SK-N-SH treated with all-trans-retinoic acid at 6 μM for 48 hours (cell line): ENCODE measurements around the gene ESAM.

Source experiments
- ATAC-seq: fragments of 200-7000 bp; cut with Tn5 transposase; 3 replicates; pipeline ENCODE4 v1.9.1; 2020; ENCODE audit warnings: mild to moderate bottlenecking, moderate library complexity
- ARNTL ChIP-seq: fragments of 450-650 bp; formaldehyde crosslinking; IDR thresholded peaks from 2 replicates; pipeline ENCODE4 v1.5.0; 2020; ENCODE audit warnings: low read depth, mild to moderate bottlenecking, moderate library complexity, borderline replicate concordance
- BACH2 ChIP-seq: fragments of 250-450 bp; sonication (Bioruptor Pico); IDR thresholded peaks from 2 replicates; pipeline ENCODE4 v1.9.0; 2021; ENCODE audit warnings: mild to moderate bottlenecking, borderline replicate concordance
- CSDC2 ChIP-seq: fragments of 250-450 bp; sonication (Bioruptor Pico); IDR thresholded peaks from 2 replicates; pipeline ENCODE4 v1.5.0; 2020; ENCODE audit warnings: mild to moderate bottlenecking, moderate library complexity
- ESRRG ChIP-seq: fragments of 250-450 bp; sonication (Bioruptor Pico); IDR thresholded peaks from 2 replicates; pipeline ENCODE4 v1.6.1; 2021; ENCODE audit warnings: mild to moderate bottlenecking
- GLIS3 ChIP-seq: fragments of 250-450 bp; sonication (Bioruptor Pico); IDR thresholded peaks from 2 replicates; pipeline ENCODE4 v1.5.0; 2020; ENCODE audit warnings: mild to moderate bottlenecking, moderate library complexity
- ISL1 ChIP-seq: fragments of 250-450 bp; sonication (Bioruptor Pico); IDR thresholded peaks from 2 replicates; pipeline ENCODE4 v2.1.2; 2022; ENCODE audit warnings: mild to moderate bottlenecking, moderate library complexity
- OSR1 ChIP-seq: fragments of 250-450 bp; sonication (Bioruptor Pico); IDR thresholded peaks from 2 replicates; pipeline ENCODE4 v1.8.0; 2022; ENCODE audit warnings: moderate library complexity, mild to moderate bottlenecking, inconsistent platforms
- PATZ1 ChIP-seq: fragments of 250-450 bp; sonication (Bioruptor Pico); IDR thresholded peaks from 2 replicates; pipeline ENCODE4 v1.8.0; 2020; ENCODE audit warnings: mild to moderate bottlenecking, moderate library complexity, borderline replicate concordance
- PPARA ChIP-seq: fragments of 250-450 bp; sonication (Bioruptor Pico); IDR thresholded peaks from 2 replicates; pipeline ENCODE4 v1.5.0; 2020; ENCODE audit warnings: mild to moderate bottlenecking, borderline replicate concordance
- RARB ChIP-seq: fragments of 250-450 bp; sonication (Bioruptor Pico); IDR thresholded peaks from 2 replicates; pipeline ENCODE4 v1.8.0; 2021; ENCODE audit warnings: mild to moderate bottlenecking, moderate library complexity
- SNAI2 ChIP-seq: fragments of 250-450 bp; sonication (Bioruptor Pico); IDR thresholded peaks from 2 replicates; pipeline ENCODE4 v1.5.0; 2020; ENCODE audit warnings: mild to moderate bottlenecking, moderate library complexity
- TCF4 ChIP-seq: fragments of 250-450 bp; sonication (Bioruptor Pico); IDR thresholded peaks from 2 replicates; pipeline ENCODE4 v1.8.0; 2021; ENCODE audit warnings: mild to moderate bottlenecking, moderate library complexity, borderline replicate concordance
- TOX ChIP-seq: fragments of 250-450 bp; sonication (Bioruptor Pico); IDR thresholded peaks from 2 replicates; pipeline ENCODE4 v1.8.0; 2021; ENCODE audit warnings: mild to moderate bottlenecking, moderate library complexity, borderline replicate concordance
- TSHZ2 ChIP-seq: fragments of 250-450 bp; sonication (Bioruptor Pico); IDR thresholded peaks from 2 replicates; pipeline ENCODE4 v1.5.0; 2020; ENCODE audit warnings: mild to moderate bottlenecking, moderate library complexity
- ZC3H10 ChIP-seq: fragments of 250-450 bp; sonication (Bioruptor Pico); IDR thresholded peaks from 2 replicates; pipeline ENCODE4 v1.5.1; 2021; ENCODE audit warnings: mild to moderate bottlenecking, moderate library complexity
- ZFP3 ChIP-seq: fragments of 250-450 bp; sonication (Bioruptor Pico); IDR thresholded peaks from 2 replicates; pipeline ENCODE4 v1.5.0; 2020; ENCODE audit warnings: mild to moderate bottlenecking, moderate library complexity
- ZNF565 ChIP-seq: fragments of 450-650 bp; formaldehyde crosslinking; conservative IDR thresholded peaks from 2 replicates; pipeline ENCODE4 v1.5.0; 2020; ENCODE audit warnings: low read depth, mild to moderate bottlenecking, moderate library complexity
- ZNF70 ChIP-seq: fragments of 450-650 bp; formaldehyde crosslinking; IDR thresholded peaks from 2 replicates; pipeline ENCODE4 v1.5.0; 2020; ENCODE audit warnings: mild to moderate bottlenecking, moderate library complexity
- ZNF8 ChIP-seq: fragments of 450-650 bp; formaldehyde crosslinking; IDR thresholded peaks from 2 replicates; pipeline ENCODE4 v1.5.0; 2020; ENCODE audit warnings: mild to moderate bottlenecking, moderate library complexity
- TF ChIP-seq, protein P1 (sequence below): fragments of 250-450 bp; sonication (Bioruptor Pico); IDR thresholded peaks from 2 replicates; pipeline ENCODE4 v1.5.1; 2020; ENCODE audit warnings: low read depth, mild to moderate bottlenecking, moderate library complexity
- TF ChIP-seq, protein P2 (sequence below): fragments of 250-450 bp; sonication (Bioruptor Pico); IDR thresholded peaks from 2 replicates; pipeline ENCODE4 v1.5.1; 2021; ENCODE audit warnings: mild to moderate bottlenecking, moderate library complexity
- TF ChIP-seq, protein P3 (sequence below): fragments of 250-450 bp; sonication (Bioruptor Pico); IDR thresholded peaks from 2 replicates; pipeline ENCODE4 v1.8.0; 2021; ENCODE audit warnings: low read depth, mild to moderate bottlenecking, moderate library complexity, borderline replicate concordance

The ESAM gene

DNA sequence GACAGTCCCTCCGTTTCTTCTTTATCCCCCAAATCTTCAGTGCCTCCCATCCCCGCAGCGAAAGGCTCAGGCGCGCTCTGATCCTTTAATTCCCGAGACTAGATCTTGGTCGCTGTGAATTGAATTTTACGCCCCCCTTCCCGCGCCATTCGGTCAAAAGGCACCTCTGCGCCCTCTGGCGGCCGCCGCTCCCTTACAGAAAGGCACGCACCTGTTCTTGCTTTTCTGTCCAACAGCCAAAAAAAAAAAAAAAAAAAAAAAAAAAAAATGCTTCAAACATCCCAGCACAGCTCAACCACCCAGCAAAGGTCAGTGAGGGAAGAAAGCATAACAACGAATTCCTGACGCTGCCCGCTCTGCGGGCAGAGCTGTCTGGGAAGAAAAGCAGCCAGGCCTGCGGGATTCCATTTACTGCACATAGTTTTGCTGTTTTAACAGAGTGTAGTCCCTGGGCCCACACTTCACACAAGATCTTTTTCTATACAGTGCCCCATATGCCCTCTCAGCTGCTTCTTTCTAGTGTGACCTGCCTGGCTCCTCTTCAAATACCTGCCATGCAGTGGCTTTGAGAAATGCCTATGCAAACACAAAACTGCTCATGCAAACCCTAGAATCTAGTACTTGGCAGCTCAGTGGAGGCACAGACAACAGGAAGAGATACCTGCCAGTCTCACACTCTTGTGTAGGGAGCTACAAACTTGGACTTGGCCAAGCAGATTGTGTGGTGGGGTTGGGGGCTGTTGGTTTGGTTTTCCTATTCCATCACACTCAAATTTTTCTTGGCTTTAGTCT lies 1.3 kb upstream of the ESAM start:
- TF ChIP-seq ISL1 (CRISPR knock-in tag) (no peak), GLIS3 (CRISPR knock-in tag) (no peak), PATZ1 (CRISPR knock-in tag) (no peak), PPARA (CRISPR knock-in tag) (no peak), ESRRG (CRISPR knock-in tag) (no peak), CSDC2 (CRISPR knock-in tag) (no peak), ZC3H10 (no peak), OSR1 (no peak), ZNF8 (CRISPR knock-in tag) (no peak), TSHZ2 (CRISPR knock-in tag) (no peak), ZNF565 (CRISPR knock-in tag) (no peak), TCF4 (CRISPR knock-in tag) (no peak), ARNTL (no peak), TOX (CRISPR knock-in tag) (no peak), RARB (CRISPR knock-in tag) (no peak), BACH2 (no peak), SNAI2 (CRISPR knock-in tag) (no peak)
- TF ChIP-seq, protein P1, sequence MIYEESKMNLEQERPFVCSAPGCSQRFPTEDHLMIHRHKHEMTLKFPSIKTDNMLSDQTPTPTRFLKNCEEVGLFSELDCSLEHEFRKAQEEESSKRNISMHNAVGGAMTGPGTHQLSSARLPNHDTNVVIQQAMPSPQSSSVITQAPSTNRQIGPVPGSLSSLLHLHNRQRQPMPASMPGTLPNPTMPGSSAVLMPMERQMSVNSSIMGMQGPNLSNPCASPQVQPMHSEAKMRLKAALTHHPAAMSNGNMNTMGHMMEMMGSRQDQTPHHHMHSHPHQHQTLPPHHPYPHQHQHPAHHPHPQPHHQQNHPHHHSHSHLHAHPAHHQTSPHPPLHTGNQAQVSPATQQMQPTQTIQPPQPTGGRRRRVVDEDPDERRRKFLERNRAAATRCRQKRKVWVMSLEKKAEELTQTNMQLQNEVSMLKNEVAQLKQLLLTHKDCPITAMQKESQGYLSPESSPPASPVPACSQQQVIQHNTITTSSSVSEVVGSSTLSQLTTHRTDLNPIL, result no peak
- TF ChIP-seq, protein P2, sequence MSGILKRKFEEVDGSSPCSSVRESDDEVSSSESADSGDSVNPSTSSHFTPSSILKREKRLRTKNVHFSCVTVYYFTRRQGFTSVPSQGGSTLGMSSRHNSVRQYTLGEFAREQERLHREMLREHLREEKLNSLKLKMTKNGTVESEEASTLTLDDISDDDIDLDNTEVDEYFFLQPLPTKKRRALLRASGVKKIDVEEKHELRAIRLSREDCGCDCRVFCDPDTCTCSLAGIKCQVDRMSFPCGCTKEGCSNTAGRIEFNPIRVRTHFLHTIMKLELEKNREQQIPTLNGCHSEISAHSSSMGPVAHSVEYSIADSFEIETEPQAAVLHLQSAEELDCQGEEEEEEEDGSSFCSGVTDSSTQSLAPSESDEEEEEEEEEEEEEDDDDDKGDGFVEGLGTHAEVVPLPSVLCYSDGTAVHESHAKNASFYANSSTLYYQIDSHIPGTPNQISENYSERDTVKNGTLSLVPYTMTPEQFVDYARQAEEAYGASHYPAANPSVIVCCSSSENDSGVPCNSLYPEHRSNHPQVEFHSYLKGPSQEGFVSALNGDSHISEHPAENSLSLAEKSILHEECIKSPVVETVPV (CRISPR knock-in tag), result no peak
- TF ChIP-seq, protein P3, sequence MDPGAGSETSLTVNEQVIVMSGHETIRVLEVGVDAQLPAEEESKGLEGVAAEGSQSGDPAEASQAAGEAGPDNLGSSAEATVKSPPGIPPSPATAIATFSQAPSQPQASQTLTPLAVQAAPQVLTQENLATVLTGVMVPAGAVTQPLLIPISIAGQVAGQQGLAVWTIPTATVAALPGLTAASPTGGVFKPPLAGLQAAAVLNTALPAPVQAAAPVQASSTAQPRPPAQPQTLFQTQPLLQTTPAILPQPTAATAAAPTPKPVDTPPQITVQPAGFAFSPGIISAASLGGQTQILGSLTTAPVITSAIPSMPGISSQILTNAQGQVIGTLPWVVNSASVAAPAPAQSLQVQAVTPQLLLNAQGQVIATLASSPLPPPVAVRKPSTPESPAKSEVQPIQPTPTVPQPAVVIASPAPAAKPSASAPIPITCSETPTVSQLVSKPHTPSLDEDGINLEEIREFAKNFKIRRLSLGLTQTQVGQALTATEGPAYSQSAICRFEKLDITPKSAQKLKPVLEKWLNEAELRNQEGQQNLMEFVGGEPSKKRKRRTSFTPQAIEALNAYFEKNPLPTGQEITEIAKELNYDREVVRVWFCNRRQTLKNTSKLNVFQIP (CRISPR knock-in tag), result no peak
- peak; percentile 69 for ATAC-seq

DNA sequence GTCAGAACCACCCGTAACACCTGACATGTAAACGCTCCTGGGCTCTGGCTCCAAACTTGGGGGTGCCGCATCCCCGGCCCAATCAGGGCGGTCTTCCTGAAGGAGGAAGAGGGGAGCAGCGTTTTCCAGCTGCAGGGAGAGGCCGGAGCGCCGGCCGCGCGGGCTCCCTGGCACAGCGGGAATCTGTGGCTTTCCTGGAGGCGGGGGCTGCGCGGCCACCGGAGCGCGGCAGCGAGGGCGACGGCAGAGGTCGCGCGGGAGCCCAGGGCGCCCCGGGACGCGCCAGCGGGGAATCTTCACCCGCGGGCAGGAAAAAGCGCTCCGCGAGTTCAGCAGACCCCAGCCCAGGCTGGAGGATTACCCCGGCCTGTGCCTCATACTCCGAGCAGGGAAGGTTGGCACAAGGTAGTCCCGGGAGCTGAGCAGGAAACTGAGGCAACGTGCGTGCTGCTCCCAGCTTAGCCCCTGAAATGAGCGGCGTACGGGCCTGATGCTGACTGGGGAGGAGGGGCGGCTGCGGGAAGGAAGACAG lies 600 bp upstream of the ESAM start:
- peak; percentile 33 for ATAC-seq
- TF ChIP-seq ZNF8 (CRISPR knock-in tag) (no peak), ZC3H10 (no peak), PPARA (CRISPR knock-in tag) (no peak), OSR1 (no peak), TOX (CRISPR knock-in tag) (no peak), PATZ1 (CRISPR knock-in tag) (no peak), ZFP3 (CRISPR knock-in tag) (no peak), ESRRG (CRISPR knock-in tag) (no peak), GLIS3 (CRISPR knock-in tag) (no peak), ZNF70 (CRISPR knock-in tag) (no peak), ZNF565 (CRISPR knock-in tag) (no peak), ISL1 (CRISPR knock-in tag) (no peak)
- TF ChIP-seq, protein P3 (CRISPR knock-in tag), result no peak
- TF ChIP-seq, protein P2 (CRISPR knock-in tag), result no peak
- TF ChIP-seq, protein P1, result no peak
